GM23338 (cell line): ENCODE measurements around the gene PLA2G1B.

ENCODE experiments used
- POLR2AphosphoS5 ChIP-seq: IDR thresholded peaks from 2 replicates; pipeline ENCODE4 v1.6.1; 2016; ENCODE audit warnings: antibody characterized with exemption, low read depth
- TF ChIP-seq, protein P1 (sequence below), 2 experiments: fragments of 200-600 bp in 1 of 2; sonication (generic) in 1 of 2; conservative IDR thresholded peaks; 2 replicates each; pipeline versions ENCODE4 v1.5.1 to v1.6.1; 2016 to 2017; ENCODE audit warnings: antibody characterized with exemption in 2 of 2, low read depth in 2 of 2, mild to moderate bottlenecking in 2 of 2, moderate library complexity in 1 of 2

GRCh38 chr12:120363274-120363855 lies 35.8 kb upstream of the PLA2G1B start:
- TF ChIP-seq POLR2AphosphoS5: no peak
- TF ChIP-seq, protein P1, sequence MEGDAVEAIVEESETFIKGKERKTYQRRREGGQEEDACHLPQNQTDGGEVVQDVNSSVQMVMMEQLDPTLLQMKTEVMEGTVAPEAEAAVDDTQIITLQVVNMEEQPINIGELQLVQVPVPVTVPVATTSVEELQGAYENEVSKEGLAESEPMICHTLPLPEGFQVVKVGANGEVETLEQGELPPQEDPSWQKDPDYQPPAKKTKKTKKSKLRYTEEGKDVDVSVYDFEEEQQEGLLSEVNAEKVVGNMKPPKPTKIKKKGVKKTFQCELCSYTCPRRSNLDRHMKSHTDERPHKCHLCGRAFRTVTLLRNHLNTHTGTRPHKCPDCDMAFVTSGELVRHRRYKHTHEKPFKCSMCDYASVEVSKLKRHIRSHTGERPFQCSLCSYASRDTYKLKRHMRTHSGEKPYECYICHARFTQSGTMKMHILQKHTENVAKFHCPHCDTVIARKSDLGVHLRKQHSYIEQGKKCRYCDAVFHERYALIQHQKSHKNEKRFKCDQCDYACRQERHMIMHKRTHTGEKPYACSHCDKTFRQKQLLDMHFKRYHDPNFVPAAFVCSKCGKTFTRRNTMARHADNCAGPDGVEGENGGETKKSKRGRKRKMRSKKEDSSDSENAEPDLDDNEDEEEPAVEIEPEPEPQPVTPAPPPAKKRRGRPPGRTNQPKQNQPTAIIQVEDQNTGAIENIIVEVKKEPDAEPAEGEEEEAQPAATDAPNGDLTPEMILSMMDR (conservative IDR thresholded peaks at IDR 0.05; ENCODE audit: low read depth in 2 of 2): no peak
